Stimulated activated CD8-positive, alpha-beta memory T cell treated with anti-CD3 and anti-CD28 coated beads, Interleukin-15, amount 100 ng/mL, for 4 hours (primary cell): Measurements from ENCODE around the gene CEP95.

Experiments used
- DNase-seq, 2 donors: peaks; one replicate each; pipeline ENCODE4 v3.0.0-alpha.2; 2020; ENCODE audit warnings: low read depth in 2 of 2

The CEP95 gene

DNA sequence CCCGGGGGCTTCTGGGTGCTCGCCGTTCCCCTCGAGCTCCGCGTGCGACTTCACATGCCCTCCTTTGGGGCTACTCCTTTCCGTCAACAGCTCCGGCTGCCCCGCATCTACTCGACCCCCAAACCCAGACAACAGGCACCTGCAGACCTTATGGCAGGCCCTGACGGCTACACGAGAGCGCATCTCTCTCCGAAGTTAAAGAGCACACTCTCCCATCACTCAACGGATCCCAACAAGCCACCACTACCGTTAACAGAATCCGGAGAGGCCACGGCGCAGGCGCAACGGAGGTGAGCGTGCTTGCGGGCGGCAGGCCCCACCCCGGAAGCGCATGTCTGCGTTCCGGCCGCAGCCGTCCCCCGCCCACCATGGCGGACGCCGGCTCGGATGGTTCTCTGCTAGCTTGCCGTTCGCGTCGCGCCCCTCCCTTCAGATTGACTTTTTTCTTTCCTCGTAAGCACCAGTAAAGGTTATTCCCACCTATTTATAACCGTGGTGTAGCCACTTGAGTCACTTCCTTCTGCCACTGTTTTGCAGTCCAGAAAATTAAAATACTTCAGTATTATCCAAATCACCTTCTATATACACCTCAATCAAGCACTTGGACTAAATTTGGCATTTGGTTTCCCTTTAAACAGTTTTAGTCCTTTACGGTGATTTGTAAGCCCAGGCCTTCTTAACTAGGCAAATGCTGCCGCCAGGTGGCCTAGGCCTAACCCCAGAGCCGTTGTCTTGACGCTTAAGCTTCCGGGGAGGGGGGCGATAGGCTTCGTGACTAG lies 9.8 kb upstream of the CEP95 start, which contains the start of gene POLG2:
Gene POLG2, minus strand, starts transcription at position 269 of the 779 bp plus-strand sequence. Its CDS starts 86 bp downstream, at position 183.
- peak; percentile 87 to 91 for DNase-seq

DNA sequence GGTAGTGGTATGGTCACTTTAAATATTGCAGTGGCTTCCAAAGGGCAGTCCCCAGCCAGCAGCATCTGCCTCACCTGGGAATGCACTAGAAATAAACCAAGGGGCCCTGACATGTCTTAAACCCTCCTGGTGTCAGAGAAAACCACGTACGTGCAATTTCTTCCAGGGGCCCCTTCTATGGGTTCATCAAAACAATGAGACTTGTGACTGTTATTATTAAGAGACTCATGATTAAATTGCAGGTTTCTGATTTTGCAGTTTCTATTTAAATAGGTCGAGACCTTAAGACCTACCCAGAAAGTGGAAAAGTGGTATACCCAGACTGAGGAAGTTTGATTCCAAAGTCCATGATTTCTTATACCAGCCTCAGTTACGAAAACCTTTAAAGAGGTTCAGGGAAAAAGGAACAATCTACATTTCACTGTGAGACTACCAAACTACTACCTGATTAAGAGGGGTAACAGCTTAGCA lies 9.2 kb upstream of the CEP95 start:
- DNase-seq = no peak

DNA sequence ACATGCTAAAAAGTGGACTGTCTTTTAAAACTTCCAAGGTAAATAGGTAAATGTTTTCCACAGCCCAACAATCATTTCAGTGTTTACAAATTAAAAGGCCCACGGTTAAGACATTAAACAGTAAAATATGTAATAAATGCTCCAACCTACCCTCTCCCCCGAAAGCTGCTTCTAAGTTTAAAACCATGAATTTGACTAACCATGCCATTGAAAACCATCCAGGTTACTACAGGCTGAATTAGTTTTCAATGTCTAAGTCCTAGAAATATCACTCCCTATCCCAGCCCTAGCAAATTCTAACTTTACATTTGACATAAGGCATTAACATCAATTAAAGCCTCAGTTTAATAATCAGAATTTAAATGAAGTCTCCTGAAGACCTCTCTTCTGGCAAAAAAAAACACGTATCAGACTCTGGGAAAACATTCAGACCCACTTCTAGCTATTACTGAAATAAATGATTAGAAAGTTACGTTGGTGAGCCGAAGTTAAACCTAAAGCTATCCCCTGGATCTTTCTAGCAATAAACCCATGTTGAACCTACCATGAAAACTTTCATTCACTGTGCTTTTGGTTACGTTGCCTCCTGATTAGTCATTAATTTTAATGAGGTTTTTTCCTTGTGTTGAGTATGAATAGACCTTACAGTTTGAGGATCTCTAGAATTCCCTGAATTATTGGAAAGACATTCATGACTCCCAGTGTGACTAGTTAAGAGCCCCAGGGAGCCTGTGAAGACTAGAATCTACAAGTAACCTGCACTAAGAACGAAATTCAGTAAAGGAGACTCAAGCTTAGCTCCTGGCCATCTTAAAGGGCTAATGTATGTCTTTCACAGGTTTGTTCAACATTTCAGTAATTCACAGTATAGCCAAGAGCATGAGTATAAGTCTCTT lies 8.2 kb upstream of the CEP95 start:
- no peak for DNase-seq

DNA sequence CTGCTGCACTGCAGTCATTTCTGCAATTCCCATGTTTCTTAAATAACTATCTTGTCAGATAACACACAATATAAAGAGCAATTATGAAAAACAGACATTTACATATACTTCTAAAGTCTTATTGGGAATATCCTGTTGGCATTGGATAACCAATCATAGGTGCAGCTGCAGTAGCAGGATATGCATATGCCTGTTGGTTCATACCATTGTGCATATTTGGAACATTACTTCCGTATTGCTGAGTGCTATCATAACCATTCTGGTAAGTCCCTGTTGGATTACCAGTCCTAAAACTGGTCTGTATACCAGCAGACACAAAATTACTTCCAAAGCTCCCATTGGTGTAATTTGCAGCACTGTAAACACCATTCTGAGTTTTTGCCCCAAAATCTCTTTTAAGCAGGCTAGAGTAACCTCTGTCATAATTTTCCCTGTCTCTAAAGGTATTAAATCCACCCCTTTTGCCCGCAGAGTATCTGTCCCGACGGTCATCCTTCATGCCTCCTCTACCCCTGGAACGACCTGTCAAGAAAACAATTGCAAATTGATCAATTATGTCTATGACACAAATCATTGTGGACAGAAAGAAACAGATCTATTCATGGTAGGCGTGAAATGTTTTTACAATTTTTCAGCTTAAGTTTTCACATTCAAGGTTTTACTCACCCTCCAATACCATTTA lies 6.8 kb upstream of the CEP95 start:
- DNase-seq = no peak

DNA sequence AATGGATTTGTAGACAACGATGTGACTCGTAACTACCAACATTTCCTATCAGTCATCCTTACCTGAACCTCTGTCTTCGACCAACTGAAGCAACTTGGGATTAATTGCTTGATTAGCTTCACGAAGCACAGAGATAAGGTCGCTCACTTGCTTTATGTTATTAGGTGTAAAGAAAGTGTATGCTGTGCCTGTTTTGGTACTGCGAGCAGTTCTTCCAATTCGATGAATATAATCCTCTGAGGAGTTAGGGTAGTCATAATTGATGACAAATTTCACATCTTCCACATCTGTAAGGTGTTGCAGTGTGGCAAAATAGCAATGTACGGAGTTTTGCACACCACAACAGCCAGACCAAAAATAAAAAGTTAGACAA lies 6.3 kb upstream of the CEP95 start:
- no peak for DNase-seq

DNA sequence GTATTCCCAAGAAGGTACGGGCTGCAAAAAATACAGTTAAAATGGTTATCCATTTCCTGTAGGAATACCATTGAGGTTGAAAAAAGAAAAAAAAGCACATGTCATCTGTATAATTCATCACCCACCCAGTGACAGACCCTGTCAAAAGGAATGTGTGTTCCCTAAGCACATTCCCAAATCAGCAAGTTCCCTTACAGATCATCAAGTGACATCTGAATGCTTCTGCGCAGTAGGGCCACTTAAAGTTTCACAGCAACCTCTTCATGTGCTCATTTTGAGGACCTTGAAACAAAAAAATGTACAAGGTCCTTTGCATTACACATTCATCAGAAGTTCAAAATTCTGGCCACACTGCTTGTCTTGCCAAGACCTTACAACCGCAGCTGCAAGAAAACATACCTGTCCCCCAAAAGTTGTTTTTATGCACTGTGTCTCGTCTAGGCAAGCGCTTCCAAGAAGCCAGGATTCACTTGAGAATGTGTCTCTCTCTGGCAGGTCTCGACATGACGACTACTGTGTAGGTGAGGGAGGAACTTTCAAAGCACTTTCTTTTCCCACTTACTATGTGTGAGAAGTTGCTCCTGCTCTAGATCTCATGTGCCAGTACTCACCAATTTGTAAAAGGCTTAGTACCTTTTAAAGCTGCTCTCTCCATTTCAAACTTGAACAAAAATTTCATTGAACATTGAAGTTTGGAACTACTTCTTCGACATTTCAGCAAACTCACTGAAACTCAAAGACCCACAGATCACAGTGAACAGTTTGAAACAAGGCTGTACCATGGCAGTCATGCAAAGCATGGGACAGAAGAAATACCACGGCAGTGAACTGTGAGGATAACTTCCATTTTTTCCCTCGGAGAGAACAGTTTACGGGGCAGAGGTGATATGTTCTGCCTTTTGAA lies 5.7 kb upstream of the CEP95 start:
- DNase-seq = no peak

DNA sequence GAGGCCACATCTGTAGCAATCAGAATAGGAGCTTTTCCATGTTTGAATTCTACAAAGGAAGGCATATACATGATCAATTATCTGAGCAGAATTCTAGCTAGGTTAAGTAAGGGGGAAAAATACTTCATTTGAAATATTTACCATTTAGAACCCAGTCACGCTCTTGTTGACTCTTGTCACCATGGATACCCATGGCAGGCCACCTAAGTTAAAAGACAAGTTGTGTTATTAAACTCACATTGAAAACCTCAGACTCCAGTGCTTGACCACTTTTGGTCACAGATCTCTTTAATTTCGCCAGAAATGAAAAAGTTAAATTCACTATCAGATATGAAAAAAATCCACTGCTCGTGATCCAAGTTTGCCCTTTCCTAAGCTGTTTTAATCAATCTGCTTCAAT lies 4.8 kb upstream of the CEP95 start:
- DNase-seq = no peak

DNA sequence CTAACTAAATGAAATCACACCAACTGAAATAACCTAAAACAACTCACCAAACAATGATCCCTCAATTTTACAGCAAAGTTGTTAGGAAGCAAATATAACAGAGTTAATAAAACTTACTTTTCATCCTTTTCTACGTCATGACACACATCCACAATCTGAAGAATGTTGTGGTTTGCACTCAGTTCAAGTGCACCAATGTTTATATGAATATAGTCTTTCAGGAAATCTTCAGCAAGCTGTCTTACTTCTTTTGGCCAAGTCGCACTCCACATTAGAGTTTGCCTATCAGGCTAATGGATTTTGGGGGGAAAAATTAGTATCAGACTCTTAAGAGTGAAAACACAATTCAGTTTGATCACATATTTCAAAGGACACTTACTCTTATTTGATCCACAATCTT lies 4.0 kb upstream of the CEP95 start:
- DNase-seq = no peak

DNA sequence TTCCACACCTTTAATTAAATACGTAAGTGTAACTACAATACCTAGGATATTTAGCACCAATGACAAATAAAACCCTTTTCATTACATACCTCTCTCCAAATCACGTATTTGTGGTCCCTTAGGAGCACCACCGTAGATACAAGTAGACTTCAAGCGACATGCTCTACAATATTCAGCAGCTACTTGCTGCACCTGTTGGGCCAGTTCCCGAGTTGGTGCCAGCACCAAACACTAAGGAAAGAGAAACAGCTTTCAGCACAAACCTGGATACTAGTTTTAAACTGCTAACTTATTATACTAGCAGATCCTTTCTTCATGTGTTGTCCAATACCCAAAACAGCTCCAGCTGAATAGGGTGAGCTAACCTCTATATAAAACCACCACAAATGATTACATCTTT lies 3.4 kb upstream of the CEP95 start:
- DNase-seq = no peak

DNA sequence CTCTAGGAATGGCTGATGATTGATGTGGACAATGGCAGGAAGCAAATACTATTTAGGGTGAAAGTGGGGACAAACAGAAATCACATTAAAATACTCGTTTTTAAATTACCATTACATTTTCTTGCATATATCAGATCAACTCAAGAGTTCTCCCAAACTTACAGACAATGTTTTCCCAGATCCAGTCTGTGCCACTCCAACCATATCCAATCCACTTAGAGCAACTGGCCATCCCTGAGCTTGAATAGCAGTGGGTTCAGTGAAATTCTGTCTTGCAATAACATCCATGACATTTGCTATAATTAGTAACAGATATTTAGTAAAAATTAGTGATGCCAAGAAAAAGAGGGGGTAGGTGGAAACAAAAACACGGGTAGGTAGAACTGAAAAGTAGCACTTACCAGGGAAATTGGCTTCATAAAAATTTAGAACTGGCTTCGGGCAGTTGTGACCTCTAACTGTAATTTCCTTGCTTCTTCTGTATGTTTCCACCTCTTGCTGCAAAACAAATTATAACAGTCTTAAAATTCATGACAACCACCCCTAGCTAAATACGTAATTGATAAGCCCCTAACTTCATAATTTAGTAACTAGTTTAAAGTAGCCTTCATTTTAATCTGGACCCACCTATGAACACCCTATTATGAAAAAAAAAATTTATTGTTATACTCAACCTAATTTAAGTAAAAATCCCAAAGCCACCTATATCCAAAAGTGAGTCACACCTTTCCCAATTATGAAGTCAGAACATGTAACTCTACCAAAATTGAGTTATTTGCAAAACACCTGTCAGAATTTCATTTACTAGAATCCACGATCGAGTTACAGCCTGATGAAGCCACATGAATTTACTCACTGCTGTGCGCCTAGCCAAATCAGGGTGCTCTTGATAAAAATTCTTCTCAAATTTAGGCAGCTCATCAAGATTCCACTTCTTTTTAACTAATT lies 2.7 kb upstream of the CEP95 start:
- no peak for DNase-seq

DNA sequence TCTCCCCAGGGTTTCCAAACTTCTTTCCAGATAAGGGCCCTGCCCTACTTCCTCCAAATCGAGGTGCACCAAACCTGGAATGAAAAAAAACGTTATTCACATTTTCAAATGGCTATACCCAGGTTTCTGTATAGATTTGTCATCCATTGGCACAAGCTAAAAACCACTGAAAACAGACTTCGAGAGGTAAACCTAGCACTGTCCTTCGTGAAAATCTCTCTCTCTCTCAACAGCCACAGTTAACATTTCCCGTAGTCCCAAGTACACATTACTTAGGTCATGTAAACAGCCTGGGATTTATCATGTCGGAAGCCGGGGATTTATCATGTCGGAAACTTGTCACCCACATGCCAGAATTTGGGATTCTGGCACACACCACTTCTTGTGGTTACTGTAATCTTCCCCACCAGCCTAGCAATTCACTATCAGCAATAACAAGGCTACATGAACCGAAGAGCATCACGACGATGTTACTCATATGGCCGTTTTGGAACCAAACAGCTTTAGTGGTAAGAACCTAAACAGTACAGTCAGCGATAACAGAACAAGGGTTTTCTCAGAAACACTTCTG lies 1.9 kb upstream of the CEP95 start:
- DNase-seq = no peak

DNA sequence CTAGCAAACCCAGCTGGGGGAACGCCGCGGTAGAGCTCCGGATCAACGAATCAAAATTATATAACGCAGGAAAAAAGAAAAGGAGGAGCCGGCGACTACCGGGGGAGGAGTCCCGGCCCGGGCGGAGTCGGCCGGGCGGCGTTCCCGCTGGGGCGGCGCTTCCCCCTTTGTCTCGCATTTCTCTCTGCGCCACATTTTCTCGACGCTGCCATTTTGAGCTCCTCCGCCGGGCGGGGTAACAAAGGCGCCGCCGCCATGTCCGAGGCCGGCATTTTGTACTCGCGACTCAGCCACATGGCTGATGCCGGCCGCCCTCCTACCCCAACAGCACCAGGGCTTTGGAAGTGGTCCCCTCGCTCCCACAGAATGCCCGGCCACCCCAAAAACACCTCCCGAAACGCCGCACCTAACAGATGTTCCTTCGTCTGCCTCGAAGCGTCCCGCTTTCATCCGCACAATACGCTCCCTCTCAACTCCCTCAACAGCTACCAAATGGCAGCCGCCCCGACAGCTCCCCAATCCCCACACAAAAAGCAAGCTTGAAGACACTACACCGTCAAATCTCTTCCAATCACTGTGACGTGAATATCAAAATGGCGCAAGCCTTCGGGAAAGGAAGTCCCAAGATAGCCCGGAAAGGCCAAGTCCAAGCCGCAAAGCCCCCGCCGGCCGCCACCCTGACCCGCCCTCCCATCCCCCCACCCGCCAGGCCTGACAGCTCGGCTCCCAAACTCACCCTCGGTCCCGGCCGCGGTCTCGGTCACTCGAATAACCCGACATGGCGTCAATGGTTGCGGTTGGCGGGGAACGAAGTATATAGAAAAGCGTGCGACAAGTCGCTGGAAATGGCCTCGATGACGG lies 1.2 kb upstream of the CEP95 start:
- DNase-seq = peak; percentile 68 to 69

DNA sequence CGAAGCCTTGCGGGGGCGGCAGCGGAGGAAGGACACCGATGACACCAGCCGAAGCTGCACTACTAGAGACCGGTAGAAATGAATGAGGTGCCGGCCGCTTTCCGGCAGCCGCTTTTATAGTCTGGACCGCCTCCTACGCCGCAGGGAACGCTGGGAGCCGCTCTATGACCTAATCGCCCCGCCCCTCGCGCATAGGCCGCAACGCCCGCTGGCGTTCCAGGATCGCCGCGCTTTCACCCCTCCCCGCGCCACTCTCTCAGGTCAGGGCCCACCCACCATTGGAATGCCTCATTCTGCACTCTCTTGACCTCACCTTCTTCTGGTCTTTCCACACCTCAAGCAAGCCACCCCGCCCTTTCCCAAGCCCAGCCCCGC lies 589 bp upstream of the CEP95 start, which contains the start of gene DDX5:
Gene DDX5, minus strand, starts transcription at position 89 of the 375 bp plus-strand sequence. CDS start 170 bp downstream, outside the sequence.
- DNase-seq = peak; percentile 95 to 96

DNA sequence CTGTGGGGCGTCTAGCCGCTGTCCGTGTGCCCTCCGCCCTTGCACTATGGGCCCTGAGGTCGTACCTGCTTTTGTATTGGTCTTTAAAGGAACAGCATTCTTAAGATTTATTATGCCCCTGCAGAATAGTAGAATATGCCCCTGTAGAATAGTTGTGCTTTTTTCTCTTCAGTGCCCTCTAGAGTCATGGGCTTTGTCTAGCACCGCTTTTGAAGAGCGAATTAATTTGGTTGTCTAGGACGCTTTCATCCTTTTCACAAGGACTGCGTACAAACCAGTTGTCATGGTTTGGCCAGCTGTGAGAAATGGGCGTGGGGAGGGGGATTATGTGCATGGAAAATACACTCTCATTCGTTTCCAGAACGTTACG lies 621 bp downstream of the CEP95 start:
- no peak for DNase-seq

DNA sequence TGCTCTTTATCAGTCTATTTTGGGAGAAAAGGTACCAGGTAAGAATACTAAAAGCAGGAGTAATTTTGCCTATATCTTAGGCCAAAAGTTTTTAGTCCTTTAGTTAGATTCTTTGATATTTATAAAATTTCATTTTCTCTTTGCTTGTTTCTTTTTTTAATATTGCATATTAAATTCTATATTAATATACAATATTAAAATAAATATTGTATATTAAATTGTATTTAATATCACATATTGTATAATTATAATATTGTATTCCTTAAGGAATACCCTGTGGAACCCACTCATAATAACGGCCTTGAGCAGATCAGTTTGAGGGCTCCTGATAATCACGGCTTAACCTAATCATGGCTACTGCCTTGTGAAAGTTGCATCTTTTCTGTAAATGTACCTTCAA lies 1.9 kb downstream of the CEP95 start:
- no peak for DNase-seq

DNA sequence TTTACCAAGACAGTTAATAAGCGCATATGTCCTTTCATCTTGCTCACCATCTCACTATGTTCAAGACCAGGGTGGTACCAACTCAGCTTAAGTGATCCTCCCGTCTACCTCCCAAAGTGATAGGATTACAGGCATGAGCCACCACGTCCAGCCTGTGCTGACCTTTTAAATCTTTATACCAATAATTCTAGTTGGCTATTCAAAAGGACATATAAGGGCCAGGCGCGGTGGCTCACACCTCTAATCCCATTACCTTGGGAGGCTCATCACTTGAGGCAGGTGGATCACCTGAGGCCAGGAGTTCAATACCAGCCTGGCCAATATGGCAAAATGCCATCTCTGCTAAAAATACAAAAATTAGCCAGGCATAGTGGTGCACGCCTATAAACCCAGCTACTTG lies 2.4 kb downstream of the CEP95 start:
- no peak for DNase-seq

DNA sequence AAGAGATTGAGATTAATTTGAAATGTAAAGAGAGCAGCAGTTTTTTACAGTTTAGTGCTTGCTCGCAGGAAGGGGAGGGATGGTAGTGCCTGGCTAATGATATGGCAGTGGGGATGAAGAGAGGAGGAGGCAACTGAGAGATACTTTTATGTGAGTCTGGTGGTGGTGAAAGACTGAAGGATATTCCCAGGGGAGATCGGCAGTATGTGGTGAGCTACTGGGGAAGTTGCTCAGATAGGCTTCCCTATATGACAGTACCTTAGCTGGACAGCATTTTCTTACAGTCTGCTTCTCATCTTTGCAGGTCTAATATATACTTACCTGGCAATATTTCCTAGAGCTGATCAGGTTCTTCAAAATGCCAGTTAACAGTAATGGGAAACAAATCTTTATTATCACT lies 8.6 kb downstream of the CEP95 start:
- no peak for DNase-seq

DNA sequence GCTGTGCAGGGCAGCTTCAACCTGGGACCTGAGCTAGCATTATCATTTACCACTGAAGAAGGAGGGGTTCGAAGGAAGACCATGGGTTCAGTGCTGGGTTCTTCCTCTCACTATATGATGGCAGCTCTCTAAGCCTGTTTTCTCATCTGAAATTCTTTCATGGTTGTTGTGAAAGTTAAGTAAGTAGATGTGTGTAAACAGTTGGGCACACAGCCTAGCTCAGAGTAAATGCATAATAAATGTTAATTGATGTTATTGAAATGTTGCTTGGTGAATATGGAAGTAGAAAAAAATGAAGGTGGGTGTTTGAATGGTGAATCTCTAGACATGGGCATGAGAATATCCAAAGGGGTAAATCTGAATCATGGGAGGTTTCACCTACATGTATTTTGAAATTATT lies 9.1 kb downstream of the CEP95 start:
- no peak for DNase-seq

DNA sequence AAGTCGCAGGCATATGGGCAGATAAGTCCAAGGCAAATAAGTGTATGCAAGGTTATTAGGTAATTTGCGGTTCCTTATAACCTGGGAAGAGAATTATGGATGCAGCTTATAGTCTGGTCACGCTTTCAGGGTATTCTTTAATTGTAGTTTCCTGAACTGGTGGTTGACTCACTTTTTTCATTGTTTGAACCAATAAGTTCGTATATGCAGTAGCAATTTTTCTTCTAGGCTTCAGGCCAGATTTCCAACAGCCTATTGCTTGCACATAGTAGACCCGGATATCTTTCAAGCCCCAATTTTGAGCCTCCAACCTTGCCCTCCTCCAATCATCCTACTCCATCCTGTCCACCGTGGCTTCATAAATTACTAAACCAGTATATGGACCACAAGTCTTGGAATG lies 12.8 kb downstream of the CEP95 start:
- no peak for DNase-seq
